ENCODE measurements around the gene OSBPL6.
A peak's percentile ranks its signal among the peaks of the same experiment; 100 is the strongest.
"Not testable (repeated sequence)": the region's sequence is repeated elsewhere in the genome, so short reads cannot be mapped to it uniquely, and the experiment has no call there.

OSBPL6 gene

DNA sequence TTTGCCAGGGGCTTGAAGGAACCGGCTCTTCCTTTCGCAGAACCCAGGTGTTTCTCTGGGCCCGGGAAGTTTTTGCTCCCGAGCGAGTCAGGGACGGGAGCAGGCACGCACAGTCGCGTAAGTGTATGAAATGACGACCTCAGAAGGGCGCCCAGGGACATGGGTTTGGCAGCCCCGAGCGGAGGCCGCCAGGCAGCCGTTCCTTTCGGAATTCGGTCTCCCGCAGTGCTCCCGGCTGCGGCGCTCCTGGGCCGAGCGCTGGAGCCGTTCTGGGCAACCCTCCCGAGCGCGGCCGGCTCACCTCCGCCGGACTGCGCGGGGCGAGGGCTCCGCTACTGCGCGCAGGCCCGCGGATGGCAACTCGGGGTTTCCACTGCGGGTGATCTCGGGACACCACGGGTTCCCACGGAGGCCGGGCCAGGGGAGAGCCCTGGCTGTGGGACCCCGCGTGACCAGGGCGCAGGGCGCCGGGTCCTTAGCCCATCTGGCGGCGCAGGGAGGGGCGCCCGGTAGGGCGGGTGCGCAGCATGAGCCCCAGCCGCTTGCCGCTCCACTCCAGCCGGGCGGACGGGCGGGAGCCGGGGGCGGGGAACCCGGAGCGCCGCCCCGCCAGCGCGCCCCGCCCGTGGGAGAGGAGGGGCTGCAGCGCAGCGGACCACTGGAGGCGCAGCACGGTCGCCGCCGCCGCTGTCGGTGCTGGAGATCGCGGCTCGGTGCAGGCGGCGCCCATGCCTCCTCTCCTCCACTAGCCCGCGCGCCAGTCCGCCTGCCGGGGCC lies at the start of gene OSBPL6:
Gene OSBPL6, plus strand, starts transcription at position 690 of the 777 bp plus-strand sequence. CDS start 111,673 bp downstream, outside the sequence.
- DNase-seq = peak; percentile 39

GRCh38 chr2:178152033-178152432 lies 42.3 kb upstream of the OSBPL6 start:
- DNase-seq = no peak

- DNase-seq = no peak
These were observed 41.8 kb upstream of the OSBPL6 start for GRCh38 chr2:178152542-178152941.

GRCh38 chr2:178152977-178153376 lies 41.3 kb upstream of the OSBPL6 start:
- no peak for DNase-seq

GRCh38 chr2:178153878-178154277 lies 40.4 kb upstream of the OSBPL6 start:
- DNase-seq = not testable (repeated sequence)

DNA sequence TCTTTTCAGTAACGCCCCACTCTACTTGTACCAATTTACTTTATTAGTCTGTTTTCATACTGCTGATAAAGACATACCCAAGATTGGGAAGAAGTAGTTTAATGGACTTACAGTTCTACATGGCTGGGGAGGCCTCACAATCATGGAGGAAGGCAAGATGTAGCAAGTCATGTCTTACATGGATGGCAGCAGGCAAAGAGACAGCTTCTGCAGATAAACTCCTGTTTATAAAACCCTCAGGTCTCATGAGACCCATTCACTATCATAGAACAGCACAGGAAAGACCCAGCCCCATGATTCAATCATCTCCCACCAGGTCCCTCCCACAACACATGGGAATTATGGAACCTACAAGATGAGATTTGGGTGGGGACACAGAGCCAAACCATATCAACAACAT lies 38.8 kb upstream of the OSBPL6 start:
- no peak for DNase-seq

DNA sequence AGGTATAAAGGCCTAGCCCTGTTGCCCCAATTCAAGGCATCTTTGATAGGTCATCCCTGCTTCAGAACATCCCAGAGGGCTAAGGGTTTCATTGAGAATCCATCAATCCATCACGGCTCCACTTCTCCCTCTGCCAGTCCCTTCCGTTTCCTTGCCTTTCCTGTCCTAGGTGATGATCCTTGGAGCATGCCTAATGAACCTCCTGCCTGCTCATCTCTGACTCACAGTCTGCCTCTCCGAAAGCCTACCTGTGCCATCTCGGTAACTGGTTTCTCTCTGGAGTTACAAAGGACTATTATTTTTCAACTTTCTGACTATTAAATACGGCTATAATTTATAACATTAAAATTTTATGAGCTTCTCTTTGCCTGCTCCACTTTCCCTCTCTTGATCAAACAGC lies 36.7 kb upstream of the OSBPL6 start:
- no peak for DNase-seq

DNA sequence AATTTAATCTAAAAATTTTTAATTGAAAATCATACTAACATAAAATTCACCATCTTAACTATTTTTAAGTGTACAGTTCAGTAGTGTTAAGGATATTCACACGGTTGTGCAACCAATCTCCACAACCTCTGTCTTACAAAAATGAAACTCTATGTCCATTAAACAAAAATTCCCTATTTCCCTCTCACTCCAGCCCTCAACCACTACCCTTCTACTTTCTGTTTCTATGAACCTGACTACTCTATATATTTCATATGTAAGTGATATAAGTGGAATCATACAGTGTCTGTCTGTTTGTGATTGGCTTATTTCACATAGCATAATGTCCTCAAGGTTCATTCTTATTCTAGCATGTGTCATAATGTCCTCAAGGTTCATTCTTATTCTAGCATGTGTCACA lies 34.3 kb upstream of the OSBPL6 start:
- no peak for DNase-seq

DNA sequence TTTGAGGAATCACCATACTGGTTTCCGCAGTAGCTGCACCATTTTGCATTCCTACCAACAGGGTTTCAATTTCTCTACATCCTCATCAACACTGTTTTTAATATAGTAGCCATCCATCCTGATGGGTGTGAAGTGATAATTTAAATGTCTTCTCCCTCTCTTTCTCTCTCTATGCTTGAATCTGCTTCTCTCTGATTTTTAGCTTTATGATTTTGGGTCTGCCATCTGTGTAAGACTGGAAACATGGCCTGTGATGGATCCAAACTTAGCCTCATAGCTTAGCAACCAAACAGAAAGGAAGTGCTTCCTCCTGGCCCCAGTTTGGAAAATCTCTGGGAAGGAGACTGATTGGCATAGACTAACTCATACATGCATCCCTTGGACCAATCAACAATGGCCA lies 33.7 kb upstream of the OSBPL6 start:
- DNase-seq = no peak

DNA sequence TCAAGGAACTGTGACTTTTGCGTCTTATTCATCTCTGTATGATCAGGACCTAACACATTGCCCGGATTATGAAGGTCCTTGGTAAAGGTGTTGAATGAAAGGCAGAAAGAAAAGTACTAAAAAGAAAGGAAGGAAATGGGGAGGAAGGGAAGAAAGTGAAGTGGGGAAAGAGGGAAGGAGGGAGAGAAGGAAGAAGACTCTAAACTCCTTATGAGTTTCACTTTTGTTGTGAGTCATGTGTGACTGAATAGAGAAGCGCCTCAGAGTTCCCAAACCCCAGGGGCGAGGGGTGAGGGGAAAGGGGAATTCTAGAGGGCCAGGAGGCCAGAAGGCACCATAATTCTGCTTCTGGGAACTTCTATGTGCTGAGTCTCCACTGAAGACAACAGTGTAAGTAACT lies 30.9 kb upstream of the OSBPL6 start:
- DNase-seq = no peak

DNA sequence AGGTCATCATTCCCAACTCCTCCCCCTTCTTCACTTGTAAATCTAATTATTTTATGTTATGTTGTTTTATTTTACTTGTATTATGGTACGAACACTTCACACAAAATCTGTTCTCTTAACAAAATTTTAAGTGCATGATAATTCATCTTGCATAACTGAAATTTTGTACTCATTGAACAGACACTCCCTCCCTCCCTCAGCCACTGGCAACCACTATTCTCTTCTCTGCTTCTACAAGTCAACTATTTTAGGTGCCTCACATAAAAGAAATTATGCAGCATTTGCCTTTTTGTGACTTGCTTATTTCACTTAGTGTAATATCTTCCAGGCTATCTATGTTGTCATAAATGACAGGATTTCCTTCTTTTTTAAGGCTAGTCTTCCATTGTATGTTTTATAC lies 30.4 kb upstream of the OSBPL6 start:
- no peak for DNase-seq

DNA sequence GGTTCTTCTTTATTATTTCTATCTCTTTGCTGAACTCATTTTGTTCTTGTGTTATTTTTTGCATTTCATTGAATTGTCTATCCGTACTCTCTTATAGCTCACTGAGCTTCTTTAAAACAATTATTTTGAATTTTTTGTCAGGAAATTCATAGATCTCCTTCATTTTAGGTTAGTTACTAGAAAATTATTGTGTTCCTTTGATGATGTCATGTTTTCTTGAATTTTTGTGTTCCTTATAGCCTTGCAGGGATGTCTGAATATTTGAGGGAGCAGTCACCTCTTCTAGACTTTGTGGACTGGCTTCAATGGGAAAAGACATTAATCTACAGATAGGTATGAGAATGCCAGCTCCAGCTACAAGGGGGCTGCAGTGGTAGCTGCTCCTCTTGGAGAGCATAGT lies 20.7 kb upstream of the OSBPL6 start:
- no peak for DNase-seq

DNA sequence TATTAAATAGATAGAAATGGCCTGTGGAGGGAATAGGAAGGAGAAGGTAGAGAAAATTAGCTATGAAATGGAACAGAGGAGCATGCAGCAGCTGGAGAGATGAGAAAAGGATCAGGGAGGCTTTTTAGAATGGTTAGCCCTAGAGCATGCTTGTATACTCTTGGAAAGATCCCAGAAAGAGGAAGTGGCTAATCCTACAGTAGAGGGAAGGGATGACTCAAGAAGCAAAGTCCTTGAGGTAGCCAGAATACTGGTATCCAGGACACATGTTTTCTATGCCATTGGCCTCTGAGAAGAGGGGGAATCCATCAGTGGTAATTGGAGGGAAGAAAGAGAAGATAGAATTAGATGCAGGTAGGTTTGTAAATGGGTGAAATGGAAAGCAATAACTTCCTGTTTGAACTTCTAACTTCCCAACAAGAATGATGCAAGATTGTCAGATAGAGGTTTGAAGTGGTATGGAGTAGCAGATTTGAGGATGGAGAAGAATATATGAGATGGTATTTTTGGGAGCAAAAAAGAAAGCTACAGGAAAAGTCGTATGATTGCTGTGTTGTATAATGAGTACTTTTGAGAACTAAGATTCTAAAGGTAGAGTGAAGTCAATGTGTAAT lies 17.1 kb upstream of the OSBPL6 start:
- DNase-seq = no peak

DNA sequence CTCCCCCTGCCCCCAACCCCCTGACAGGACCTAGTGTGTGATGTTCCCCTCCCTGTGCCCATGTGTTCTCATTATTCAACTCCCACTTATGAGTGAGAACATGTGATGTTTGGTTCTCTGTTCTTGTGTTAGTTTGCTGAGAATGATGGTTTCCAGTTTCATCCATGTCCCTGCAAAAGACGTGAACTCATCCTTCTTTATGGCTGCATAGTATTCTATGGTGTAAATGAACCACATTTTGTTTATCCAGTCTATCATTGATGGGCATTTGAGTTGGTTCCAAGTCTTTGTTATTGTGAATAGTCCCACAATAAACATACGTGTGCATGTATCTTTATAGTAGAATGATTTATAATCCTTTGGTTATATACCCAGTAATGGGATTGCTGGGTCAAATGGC lies 13.7 kb upstream of the OSBPL6 start:
- not testable (repeated sequence) for DNase-seq

DNA sequence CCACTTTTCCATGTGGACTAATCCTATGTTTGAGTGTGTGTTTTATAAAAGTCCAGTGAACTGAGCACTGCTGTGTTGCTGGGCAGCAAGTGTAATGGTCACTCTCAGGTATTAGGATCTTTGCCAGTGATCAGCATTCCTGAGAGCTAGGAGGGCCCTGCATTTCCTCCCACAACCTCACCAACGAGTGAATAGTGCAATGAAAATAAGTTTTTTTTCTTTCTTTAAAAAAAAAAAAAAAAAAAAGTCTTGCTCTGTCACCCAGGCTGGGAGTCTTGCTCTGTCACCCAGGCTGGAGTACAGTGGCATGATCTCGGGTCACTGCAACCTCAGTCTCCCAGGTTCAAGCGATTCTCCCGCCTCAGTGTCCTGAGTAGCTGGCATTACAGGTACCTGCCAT lies 6.5 kb upstream of the OSBPL6 start:
- DNase-seq = no peak

DNA sequence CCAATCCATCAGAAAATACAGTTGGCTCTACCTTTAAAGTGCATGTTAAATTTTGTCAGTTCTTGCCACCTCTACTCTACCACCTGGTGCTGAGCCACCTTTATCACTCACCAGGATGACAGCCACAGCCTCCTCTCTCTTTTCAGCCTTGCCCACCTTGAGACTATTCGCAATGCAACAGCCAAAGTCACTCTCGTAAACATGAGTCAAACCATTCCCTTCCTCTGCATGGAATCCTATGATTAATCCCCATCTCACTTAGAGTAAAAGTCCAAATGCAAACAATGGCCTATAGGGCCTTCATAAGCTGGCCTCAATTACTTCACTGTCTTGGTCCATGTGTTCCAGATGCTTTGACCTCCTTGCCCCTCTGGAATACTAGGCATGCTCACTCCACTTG lies 5.8 kb upstream of the OSBPL6 start:
- DNase-seq = no peak

GRCh38 chr2:178191004-178191508 lies 3.3 kb upstream of the OSBPL6 start:
- no peak for DNase-seq

DNA sequence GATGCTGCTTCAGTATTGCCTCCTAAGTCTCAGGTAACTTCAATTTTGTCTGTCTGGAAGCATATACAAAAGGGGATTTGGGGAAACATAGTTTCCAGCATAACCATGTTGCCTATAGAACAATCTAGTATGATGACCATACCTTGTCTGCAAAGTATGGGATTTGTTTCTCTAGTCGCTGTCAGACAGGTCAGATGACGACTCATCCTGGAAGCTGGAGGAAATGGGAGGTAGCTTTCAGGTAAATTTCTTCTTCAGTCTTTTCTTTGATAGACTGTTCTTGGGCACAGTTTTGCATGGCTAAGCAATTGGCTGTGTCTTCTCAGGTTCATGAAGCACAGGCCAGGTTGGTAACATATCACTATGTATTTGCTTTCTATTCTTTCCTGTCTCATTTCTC lies 2.8 kb upstream of the OSBPL6 start:
- no peak for DNase-seq

- DNase-seq = no peak
These were observed 853 bp upstream of the OSBPL6 start for GRCh38 chr2:178193496-178193822.

GRCh38 chr2:178194600-178195389 lies 483 bp downstream of the OSBPL6 start:
- DNase-seq = no peak

DNA sequence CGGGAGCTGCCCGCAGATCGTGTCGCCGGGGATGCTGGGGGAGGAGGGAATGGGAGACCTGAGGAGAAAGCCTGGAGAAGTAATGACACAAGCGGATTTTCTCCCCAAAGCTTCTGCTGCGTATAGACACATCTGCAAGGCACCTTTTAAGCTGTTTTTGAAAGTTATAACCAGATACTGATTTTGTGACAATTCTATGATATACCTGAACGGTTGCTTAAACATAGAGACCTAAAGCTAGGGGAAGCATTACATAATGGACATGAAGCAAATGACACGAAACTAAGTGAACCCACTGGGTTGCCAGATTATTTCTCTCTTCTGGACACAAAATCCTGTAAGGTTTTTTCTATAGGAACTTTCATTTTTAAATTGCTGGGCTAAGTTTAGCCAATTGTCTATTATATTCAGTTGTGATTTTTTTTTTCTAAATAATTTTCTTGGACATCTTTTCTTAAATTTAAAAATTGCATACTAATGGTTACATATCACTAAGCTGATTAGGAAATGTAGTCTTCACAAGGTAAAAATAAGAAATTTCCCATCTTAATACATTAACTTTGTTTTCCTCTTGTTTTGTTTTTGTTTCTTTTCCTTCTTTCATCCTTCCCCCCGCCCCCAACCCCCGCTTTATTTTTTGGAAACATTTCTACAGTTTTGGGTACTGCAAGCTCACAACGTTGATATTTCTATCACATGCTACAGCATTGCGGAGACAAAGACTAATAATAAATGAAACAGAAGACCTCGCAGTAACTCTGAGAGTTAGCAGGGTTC lies 1.3 kb downstream of the OSBPL6 start:
- DNase-seq = no peak

DNA sequence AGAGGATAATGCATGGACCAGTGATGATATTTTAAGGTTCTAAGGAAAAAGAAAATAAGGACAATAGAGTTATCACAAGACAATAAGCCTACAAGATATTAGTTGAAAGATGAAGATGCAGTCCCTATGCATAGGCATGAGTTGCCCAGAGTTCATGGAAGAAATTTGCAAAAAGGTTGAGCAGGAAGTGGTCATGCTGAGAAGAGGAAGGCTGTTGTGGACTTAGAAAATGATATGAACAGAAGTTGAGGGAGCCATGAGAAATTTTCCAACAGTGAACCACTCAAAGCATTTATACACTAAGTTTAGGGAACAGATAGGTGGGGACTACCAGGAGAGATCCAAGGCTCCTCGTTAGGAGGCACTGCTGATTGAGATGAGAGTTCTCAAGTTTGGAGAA lies 3.5 kb downstream of the OSBPL6 start:
- DNase-seq = no peak

GRCh38 chr2:178198441-178198840 lies 4.1 kb downstream of the OSBPL6 start:
- not testable (repeated sequence) for DNase-seq

Measured in stimulated activated naive CD4-positive, alpha-beta T cell treated with Interleukin-2 at 50 U/mL for 16 hours (primary cell).